Heart left ventricle (tissue), 13 donors: ENCODE data around the gene CDK18.

Experiments
- CTCF ChIP-seq, 12 donors: fragments of 200-600 bp; sonication (generic) in 4 of 12; IDR thresholded peaks; one replicate each; pipeline versions ENCODE4 v1.5.0 to v1.8.0; 2018 to 2022; ENCODE audit warnings: antibody characterized with exemption in 12 of 12, mild to moderate bottlenecking in 5 of 12
- POLR2A ChIP-seq, 2 donors: fragments of 450-650 bp; IDR thresholded peaks; one replicate each; pipeline ENCODE4 v1.6.1; 2017; ENCODE audit warnings: antibody characterized with exemption in 2 of 2, mild to moderate bottlenecking in 2 of 2, moderate library complexity in 2 of 2
- donor health status: ischemic (EF 13 %, LVEDD 7.1; RV severe dilation, severe dysfunction).
- donor health status: DM: no; HTN: yes; CAD: no.
- donor health status: DM: no; HTN: no; CAD: no.
- donor health status: ischemic (EF 25% LVEDD 6.9; RV normal size, moderate dysfunction).
- donor health status: ischemic (EF 25% LVEDD 5.7; RV mildly dilated, moderate dysfunction).
- donor health status: ischemic (EF 35%, LVEDD 5.7; RV mildly dilated, moderate dysfunction).
- donor health status: nonischemic (EF 11% LVEDD 7.7; RV severe dilation, severe dysfunction).
- donor health status: DM: yes; HTN: yes; CAD: no.
- donor health status: PGD.
- donor health status: ischemic (EF 29% LVEDD 5.4; RV normal size, mild dysfunction).
- donor health status: nonischemic (EF 23%, LVEDD 6.1; RV moderate dilation, normal function).

GRCh38 chr1:205526431-205526830 lies 22.0 kb downstream of the CDK18 start:
- TF ChIP-seq CTCF (IDR thresholded peaks at IDR 0.05) (no peak), POLR2A (IDR thresholded peaks at IDR 0.05) (no peak)
